GM12892 (cell line): Measurements from ENCODE around the gene OR2V1.
"Not testable (repeated sequence)": the region's sequence is repeated elsewhere in the genome, so short reads cannot be mapped to it uniquely, and the experiment has no call there.

ENCODE experiments used
- DNase-seq: peaks from one replicate; pipeline ENCODE4 v3.0.0; 2011; ENCODE audit not compliant: insufficient read length
- FAIRE-seq: peaks from 2 replicates; lab custom pipeline; 2011; peaks lifted over from hg19 to GRCh38; lab: Jason Lieb, UNC
- POLR2A ChIP-seq: IDR thresholded peaks from 2 replicates; pipeline ENCODE4 v1.6.1; 2011; ENCODE audit warnings: low read depth, low read length, control low read depth
- POLR2AphosphoS5 ChIP-seq: IDR thresholded peaks from 2 replicates; pipeline ENCODE4 v1.6.1; 2011; ENCODE audit warnings: low read depth, low read length, control low read depth
- TAF1 ChIP-seq: IDR thresholded peaks from 2 replicates; pipeline ENCODE4 v1.6.1; 2011; ENCODE audit warnings: low read depth, mild to moderate bottlenecking, control low read depth, low read length, borderline replicate concordance

The OR2V1 gene

GRCh38 chr5:181133610-181134231 is 2.8 kb upstream of the OR2V1 start:
- FAIRE-seq (no peak), DNase-seq (no peak)
- no peak for TF ChIP-seq POLR2AphosphoS5
- TF ChIP-seq POLR2A = no peak
- TF ChIP-seq TAF1 = no peak

- no peak for DNase-seq
- TF ChIP-seq POLR2AphosphoS5 (no peak), TAF1 (no peak), POLR2A (no peak)
- FAIRE-seq = no peak
Observed at GRCh38 chr5:181133083-181133482, 2.1 kb upstream of the OR2V1 start.

GRCh38 chr5:181131514-181131913 is 545 bp upstream of the OR2V1 start:
- FAIRE-seq (no peak), DNase-seq (no peak)
- no peak for TF ChIP-seq POLR2A
- TF ChIP-seq POLR2AphosphoS5 = no peak
- TF ChIP-seq TAF1 = no peak

DNA sequence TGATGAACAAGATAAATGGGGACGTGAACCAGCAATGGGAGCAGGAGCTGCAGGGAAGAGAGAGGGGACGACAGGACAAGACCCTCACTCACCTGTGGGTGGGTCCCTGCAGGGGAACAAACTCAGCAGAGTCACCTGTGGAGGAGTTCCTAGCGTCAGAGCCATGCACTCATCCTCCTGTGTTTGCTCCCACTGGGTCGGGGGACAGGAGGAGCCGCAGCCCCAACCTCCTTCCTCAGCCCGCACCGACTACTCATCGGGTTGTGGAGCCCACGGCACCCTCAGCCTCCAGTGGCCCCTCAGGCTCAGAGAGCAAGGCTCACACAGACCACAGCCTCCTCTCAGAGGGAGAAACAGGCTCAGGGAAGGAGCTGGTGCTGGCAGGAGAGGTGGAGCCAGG is 888 bp downstream of the OR2V1 start:
- DNase-seq = not testable (repeated sequence)

GRCh38 chr5:181129601-181130000 is 1.4 kb downstream of the OR2V1 start:
- FAIRE-seq (no peak), DNase-seq (no peak)
- TF ChIP-seq TAF1 (no peak), POLR2A (no peak), POLR2AphosphoS5 (no peak)

More for the DNA sequence above, 888 bp downstream of the OR2V1 start:
- not testable (repeated sequence) for FAIRE-seq

DNA sequence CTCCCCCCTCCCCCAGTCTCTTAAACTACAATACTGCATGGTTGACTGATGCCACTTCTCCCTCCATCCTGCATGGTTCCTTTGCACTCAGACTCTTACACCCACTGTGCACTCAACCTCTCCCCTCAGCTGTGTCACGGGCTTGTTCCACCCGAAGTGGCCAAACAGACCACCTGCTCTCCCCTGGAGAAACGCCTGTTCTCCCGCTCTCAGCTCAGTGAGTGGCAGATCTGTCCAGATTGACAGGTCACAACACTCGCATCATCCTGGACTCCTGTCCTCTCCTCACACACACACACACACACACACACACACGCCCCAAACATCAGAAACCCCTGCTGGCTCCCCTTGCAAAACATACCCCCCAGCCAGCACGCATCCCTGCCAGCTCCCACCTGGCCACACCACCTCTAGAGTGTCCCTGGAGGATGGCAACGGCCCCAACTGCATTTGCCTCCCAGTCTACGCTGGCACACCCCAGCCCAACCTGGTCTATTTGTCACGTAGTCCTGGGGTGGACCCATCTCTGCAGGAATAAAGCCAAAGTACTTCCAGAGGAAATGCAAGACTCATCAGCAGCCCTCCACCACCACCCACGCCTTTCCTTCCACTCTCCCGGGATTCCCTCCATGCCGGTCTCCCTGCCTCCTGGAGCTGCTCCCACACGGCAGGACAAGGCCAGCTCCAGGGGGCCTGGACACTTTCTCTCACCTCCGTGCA is 2.9 kb downstream of the OR2V1 start:
- DNase-seq = no peak
- TF ChIP-seq TAF1 = no peak
- TF ChIP-seq POLR2A = no peak
- TF ChIP-seq POLR2AphosphoS5 = no peak
- FAIRE-seq = no peak

- DNase-seq (no peak), FAIRE-seq (no peak)
- no peak for TF ChIP-seq POLR2A
Observed at GRCh38 chr5:181127456-181127855, 3.5 kb downstream of the OR2V1 start.

- FAIRE-seq (no peak), DNase-seq (no peak)
- TF ChIP-seq POLR2AphosphoS5 (no peak), POLR2A (no peak), TAF1 (no peak)
Observed at GRCh38 chr5:181126841-181127240, 4.1 kb downstream of the OR2V1 start.

DNA sequence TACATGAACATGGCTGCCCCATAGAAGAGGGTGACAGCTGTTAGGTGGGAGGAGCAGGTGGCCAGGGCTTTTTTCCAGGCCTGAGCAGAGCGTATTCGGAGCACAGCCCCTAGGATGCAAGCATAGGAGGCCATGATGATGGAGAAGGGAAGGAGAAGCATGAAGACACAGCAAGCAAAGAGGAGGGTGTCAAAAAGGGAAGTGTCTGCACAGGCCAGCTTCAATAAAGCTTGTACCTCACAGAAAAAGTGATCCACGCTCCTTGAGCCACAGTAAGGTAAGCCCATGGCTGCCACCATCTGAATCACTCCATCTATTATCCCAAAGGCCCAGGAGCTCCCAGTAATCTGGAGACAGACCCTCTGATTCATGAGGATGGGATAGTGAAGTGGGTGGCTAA is 6.4 kb downstream of the OR2V1 start:
- no peak for DNase-seq
- FAIRE-seq = no peak
- TF ChIP-seq POLR2AphosphoS5 (no peak), TAF1 (no peak), POLR2A (no peak)

- TF ChIP-seq POLR2A (no peak), POLR2AphosphoS5 (no peak), TAF1 (no peak)
- FAIRE-seq (no peak), DNase-seq (no peak)
Observed at GRCh38 chr5:181121675-181122561, 9.1 kb downstream of the OR2V1 start.

DNA sequence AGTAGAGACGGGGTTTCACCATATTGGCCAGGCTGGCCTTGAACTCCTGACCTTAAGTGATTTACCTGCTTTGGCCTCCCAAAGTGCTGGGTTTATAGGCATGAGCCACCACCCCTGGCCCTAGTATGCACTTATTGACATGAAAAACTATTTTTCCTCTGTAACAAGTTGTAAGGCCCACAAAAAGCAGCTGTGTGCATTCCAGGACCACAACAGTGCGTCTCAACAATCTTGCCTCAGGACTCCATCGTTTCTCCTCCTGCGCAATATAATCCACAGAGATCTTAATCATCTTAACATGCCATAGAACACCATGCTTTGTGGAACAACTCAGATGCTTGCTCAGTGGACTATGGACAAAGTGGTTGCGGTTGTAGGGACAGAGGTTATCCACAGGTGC is 10.2 kb downstream of the OR2V1 start:
- no peak for FAIRE-seq
- DNase-seq = no peak
- no peak for TF ChIP-seq TAF1
- no peak for TF ChIP-seq POLR2A
- TF ChIP-seq POLR2AphosphoS5 = no peak

GRCh38 chr5:181120306-181120705 is 10.7 kb downstream of the OR2V1 start:
- TF ChIP-seq POLR2AphosphoS5 (no peak), TAF1 (no peak), POLR2A (no peak)
- DNase-seq (no peak), FAIRE-seq (no peak)
